Neural progenitor cell (in vitro differentiated cells): ENCODE data around the gene MAP3K13.

Experiments
- EZH2 ChIP-seq: fragments of 200-600 bp; sonication (generic); IDR thresholded peaks from 2 replicates; pipeline ENCODE4 v1.6.1; 2017; ENCODE audit warnings: antibody characterized with exemption, mild to moderate bottlenecking, moderate library complexity
- EZH2phosphoT487 ChIP-seq: fragments of 200-600 bp; sonication (generic); IDR thresholded peaks from 2 replicates; pipeline ENCODE4 v1.6.1; 2017; ENCODE audit warnings: antibody characterized with exemption
- TF ChIP-seq, protein P1 (sequence below): fragments of 200-600 bp; sonication (generic); IDR thresholded peaks from 2 replicates; pipeline ENCODE4 v1.5.1; 2017; ENCODE audit warnings: antibody characterized with exemption, mild to moderate bottlenecking

DNA sequence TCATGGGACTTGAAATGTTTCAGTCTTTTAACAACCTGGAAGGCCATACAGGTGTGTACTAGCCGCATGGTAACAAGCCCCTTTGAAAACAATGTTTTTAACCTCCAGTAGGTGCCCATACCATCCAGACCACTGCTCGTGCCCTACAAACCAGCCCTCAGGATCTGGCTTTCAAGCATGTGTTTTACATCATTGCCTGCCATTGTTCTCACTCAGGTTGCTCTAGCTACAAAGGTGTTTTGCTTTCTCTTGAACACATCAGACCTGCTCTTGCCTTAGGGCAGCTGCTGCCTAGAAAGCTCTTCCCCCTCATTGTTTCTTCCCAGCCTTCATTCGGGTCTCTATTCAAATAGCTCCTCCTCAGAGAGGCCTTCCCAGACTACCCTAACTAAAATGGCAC is 32.3 kb upstream of the MAP3K13 start:
- TF ChIP-seq, protein P1, sequence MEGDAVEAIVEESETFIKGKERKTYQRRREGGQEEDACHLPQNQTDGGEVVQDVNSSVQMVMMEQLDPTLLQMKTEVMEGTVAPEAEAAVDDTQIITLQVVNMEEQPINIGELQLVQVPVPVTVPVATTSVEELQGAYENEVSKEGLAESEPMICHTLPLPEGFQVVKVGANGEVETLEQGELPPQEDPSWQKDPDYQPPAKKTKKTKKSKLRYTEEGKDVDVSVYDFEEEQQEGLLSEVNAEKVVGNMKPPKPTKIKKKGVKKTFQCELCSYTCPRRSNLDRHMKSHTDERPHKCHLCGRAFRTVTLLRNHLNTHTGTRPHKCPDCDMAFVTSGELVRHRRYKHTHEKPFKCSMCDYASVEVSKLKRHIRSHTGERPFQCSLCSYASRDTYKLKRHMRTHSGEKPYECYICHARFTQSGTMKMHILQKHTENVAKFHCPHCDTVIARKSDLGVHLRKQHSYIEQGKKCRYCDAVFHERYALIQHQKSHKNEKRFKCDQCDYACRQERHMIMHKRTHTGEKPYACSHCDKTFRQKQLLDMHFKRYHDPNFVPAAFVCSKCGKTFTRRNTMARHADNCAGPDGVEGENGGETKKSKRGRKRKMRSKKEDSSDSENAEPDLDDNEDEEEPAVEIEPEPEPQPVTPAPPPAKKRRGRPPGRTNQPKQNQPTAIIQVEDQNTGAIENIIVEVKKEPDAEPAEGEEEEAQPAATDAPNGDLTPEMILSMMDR = no peak
- no peak for TF ChIP-seq EZH2phosphoT487
- no peak for TF ChIP-seq EZH2
